Common myeloid progenitor, CD34-positive (primary cell): ENCODE data around the gene LENG9.
"Not testable (repeated sequence)": the region's sequence is repeated elsewhere in the genome, so short reads cannot be mapped to it uniquely, and the experiment has no call there.

ENCODE experiments used
- CTCF ChIA-PET: fragments of 350-600 bp; sonication (Branson Sonifier 250); formaldehyde crosslinking; loops from one replicate; lab custom pipeline; 2021; ENCODE audit warnings: antibody characterized with exemption; lab: Charles Lee
- POLR2A ChIA-PET: fragments of 350-600 bp; sonication (Branson Sonifier 250); formaldehyde crosslinking; loops from one replicate; lab custom pipeline; 2021; ENCODE audit warnings: antibody characterized with exemption; lab: Charles Lee
- DNase-seq, 3 donors: peaks; one replicate each; pipeline versions ENCODE4 v3.0.0 to v3.0.0-alpha.2; 2013
- H3K27ac ChIP-seq, 2 experiments: 1 replicate in 1 of 2; 2 replicates in 1 of 2; pipeline ENCODE4 v1.7.0; 2013; ENCODE audit warnings: inconsistent platforms in 2 of 2, low read length in 2 of 2, mild to moderate bottlenecking in 2 of 2, low read depth in 1 of 2, moderate library complexity in 1 of 2; ENCODE audit not compliant: severe bottlenecking in 2 of 2, insufficient read depth in 1 of 2, poor library complexity in 1 of 2
- H3K27me3 ChIP-seq, 5 experiments: replicated peaks in 2 of 5; 1 replicate in 3 of 5; 2 replicates in 2 of 5; pipeline versions ENCODE4 v1.6.1 to v1.7.0; 2013; ENCODE audit warnings: low read length in 4 of 5, mild to moderate bottlenecking in 2 of 5, moderate library complexity in 2 of 5, inconsistent platforms in 1 of 5; ENCODE audit not compliant: insufficient read depth in 5 of 5, control insufficient read depth in 4 of 5
- H3K36me3 ChIP-seq, 4 experiments: 1 replicate in 2 of 4; 2 replicates in 2 of 4; pipeline versions ENCODE4 v1.6.1 to v1.7.0; 2013; ENCODE audit warnings: low read length in 3 of 4, control low read depth in 1 of 4, mild to moderate bottlenecking in 1 of 4; ENCODE audit not compliant: control insufficient read depth in 4 of 4, insufficient read depth in 4 of 4
- H3K4me1 ChIP-seq, 4 experiments: 1 replicate in 3 of 4; 2 replicates in 1 of 4; pipeline versions ENCODE4 v1.6.1 to v1.7.1; 2013; ENCODE audit warnings: low read length in 3 of 4, mild to moderate bottlenecking in 3 of 4, control low read depth in 1 of 4, inconsistent platforms in 1 of 4, moderate library complexity in 1 of 4; ENCODE audit not compliant: control insufficient read depth in 4 of 4, insufficient read depth in 4 of 4; ENCODE audit errors: control extremely low read depth in 1 of 4
- H3K4me3 ChIP-seq, 7 experiments: 1 replicate in 4 of 7; 2 replicates in 3 of 7; pipeline versions ENCODE4 v1.5.1 to v1.7.0; 2013; ENCODE audit warnings: mild to moderate bottlenecking in 7 of 7, low read length in 6 of 7, moderate library complexity in 6 of 7, inconsistent platforms in 2 of 7, low read depth in 2 of 7, control low read depth in 1 of 7; ENCODE audit not compliant: insufficient read depth in 4 of 7, control insufficient read depth in 1 of 7; ENCODE audit errors: extremely low read depth in 1 of 7
- H3K9me3 ChIP-seq, 5 experiments: 1 replicate in 4 of 5; 2 replicates in 1 of 5; pipeline versions ENCODE4 v1.6.1 to v1.7.1; 2013; ENCODE audit warnings: low read length in 4 of 5, mild to moderate bottlenecking in 2 of 5, inconsistent platforms in 1 of 5, low read depth in 1 of 5, moderate library complexity in 1 of 5; ENCODE audit not compliant: control insufficient read depth in 4 of 5, insufficient read depth in 2 of 5; ENCODE audit errors: control extremely low read depth in 1 of 5
- WGBS: methylation state at CpG from one replicate; pipeline ENCODE4 v1.1.5; 2013; ENCODE audit not compliant: insufficient coverage; 5-methylcytosine and 5-hydroxymethylcytosine counted together

The LENG9 gene

GRCh38 chr19:54449701-54450069, 13.9 kb downstream of the LENG9 start:
- Histone ChIP-seq H3K27me3 (no peaks in the 10 kb centered on the region), H3K4me1 (peaks cover 15 to 37% (median 24%) of the 10 kb centered on the region in 4 experiments), H3K4me3 (peak overlapping the region; percentile 85 to 97 (median 93)), H3K36me3 (peaks cover 13 to 53% (median 40%) of the 10 kb centered on the region in 4 experiments), H3K9me3 (no peaks in the 10 kb centered on the region), H3K27ac (peak overlapping the region; percentile 90 to 95)
- ChIA-PET CTCF (interaction anchor here (2.7 to 5.8 kb wide), 2 partner anchors 10 to 13 kb away, joined by 7 to 23 read pairs; no protein-coding TSS in a partner anchor), POLR2A (interaction anchor here (0.5 to 2.3 kb wide), 2 partner anchors 12 to 13 kb away, joined by 3 to 10 read pairs; partner anchors contain the start of gene LENG9)
- WGBS, result 2% methylated on average over 21 of the region's 21 CpGs
- no peak for DNase-seq

- Histone ChIP-seq H3K27me3 (no peaks in the 10 kb centered on the region), H3K36me3 (peaks cover 11 to 49% (median 35%) of the 10 kb centered on the region in 4 experiments), H3K4me3 (peak within 1 kb of the TSS; percentile 89 to 97 (median 93)), H3K4me1 (peaks cover 15 to 37% (median 24%) of the 10 kb centered on the region in 4 experiments), H3K27ac (peak within 1 kb of the TSS; percentile 90 to 95), H3K9me3 (no peaks in the 10 kb centered on the region)
- under 1% methylated on average over 75 of the region's 96 CpGs for WGBS
- ChIA-PET CTCF (interaction anchor here (0.9 to 5.8 kb wide), 6 partner anchors 10 to 43 kb away, joined by 3 to 23 read pairs (median 6); no protein-coding TSS in a partner anchor), POLR2A (interaction anchor here (0.5 to 2.3 kb wide), 4 partner anchors 11 to 84 kb away, joined by 3 to 10 read pairs (median 4); partner anchors contain the start of genes LAIR1 and LENG9)
- peak; percentile 98 to 99 (median 99) for DNase-seq
These were observed 14.5 kb downstream of the LENG9 start, which contains the start of gene LENG8 for GRCh38 chr19:54448774-54449700. Gene LENG8 (plus strand): TSS chr19:54449199. CDS start chr19:54451345, 2,146 bp downstream.

- Histone ChIP-seq H3K36me3 (peaks cover 9 to 40% (median 27%) of the 10 kb centered on the region in 4 experiments), H3K9me3 (no peaks in the 10 kb centered on the region), H3K4me3 (peak overlapping the region; percentile 89 to 97 (median 93)), H3K27ac (peak overlapping the region; percentile 90 to 95), H3K4me1 (peaks cover 15 to 37% (median 24%) of the 10 kb centered on the region in 4 experiments), H3K27me3 (no peaks in the 10 kb centered on the region)
- CTCF ChIA-PET, result interaction anchor here (0.8 to 5.8 kb wide), 7 partner anchors 9 to 43 kb away, joined by 3 to 23 read pairs (median 4); no protein-coding TSS in a partner anchor
- POLR2A ChIA-PET, result interaction anchor here (0.6 to 2.3 kb wide), 4 partner anchors 15 to 83 kb away, joined by 3 to 10 read pairs (median 5); partner anchors contain the start of genes LAIR1 and LENG9
- WGBS, result 0% methylated on average over 25 of the region's 34 CpGs
- DNase-seq, result peak; percentile 48 to 80 (median 65)
These were observed 15.4 kb downstream of the LENG9 start for GRCh38 chr19:54448040-54448773.

- DNase-seq, H3K27me3 ChIP-seq, H3K9me3 ChIP-seq, H3K4me3 ChIP-seq, CTCF ChIA-PET, POLR2A ChIA-PET, H3K27ac ChIP-seq: not testable (repeated sequence)
- 98% methylated on average over 9 of the region's 15 CpGs for WGBS
- peaks cover 15 to 35% (median 23%) of the 10 kb centered on the region in 4 experiments for H3K4me1 ChIP-seq
- H3K36me3 ChIP-seq, result peaks cover 2 to 22% (median 14%) of the 10 kb centered on the region in 4 experiments
These were observed 17.2 kb downstream of the LENG9 start for GRCh38 chr19:54446349-54446748.

- POLR2A ChIA-PET, result interaction anchor here (0.6 to 0.7 kb wide), 2 partner anchors 58 to 66 kb away, joined by 3 to 5 read pairs; no protein-coding TSS in a partner anchor
- CTCF ChIA-PET, result interaction anchor here (1.0 to 1.4 kb wide), 2 partner anchors 9 to 53 kb away, joined by 3 read pairs; no protein-coding TSS in a partner anchor
These were observed 18.8 kb downstream of the LENG9 start for GRCh38 chr19:54444737-54445136.

GRCh38 chr19:54440641-54441040, 22.9 kb downstream of the LENG9 start:
- peaks cover 0 to 18% (median 10%) of the 10 kb centered on the region in 4 experiments for H3K36me3 ChIP-seq
- H3K27me3 ChIP-seq, result no peaks in the 10 kb centered on the region
- WGBS, result 100% methylated on average over 4 of the region's 5 CpGs
- POLR2A ChIA-PET, result interaction anchor here (0.6 kb wide), 1 partner anchor 48 kb away, joined by 3 read pairs; no protein-coding TSS in a partner anchor
- no peaks in the 10 kb centered on the region for H3K9me3 ChIP-seq
- H3K4me1 ChIP-seq, result peaks cover 0 to 3% (median under 1%) of the 10 kb centered on the region in 4 experiments
- CTCF ChIA-PET, result interaction anchor here (0.8 to 5.0 kb wide), 5 partner anchors 9 to 119 kb away, joined by 3 to 45 read pairs (median 4); partner anchors contain the start of gene LENG8
- H3K27ac ChIP-seq, result no peak overlapping the region
- DNase-seq, result no peak
- no peak overlapping the region for H3K4me3 ChIP-seq

More at GRCh38 chr19:54444737-54445136, 18.8 kb downstream of the LENG9 start:
- Histone ChIP-seq H3K27me3 (no peaks in the 10 kb centered on the region), H3K4me1 (peaks cover 8 to 19% (median 12%) of the 10 kb centered on the region in 4 experiments), H3K4me3 (no peak overlapping the region), H3K9me3 (no peaks in the 10 kb centered on the region), H3K36me3 (peaks cover 0 to 17% (median 13%) of the 10 kb centered on the region in 4 experiments), H3K27ac (no peak overlapping the region)
- DNase-seq, result no peak
- WGBS, result 93% methylated on average over 7 of the region's 7 CpGs
